HepG2 (cell line): Measurements from ENCODE around the gene BAIAP3. TPM values are rescaled to one million over a fixed set of nuclear protein-coding genes. Genes with fewer than 3 reads are reported as not detected.

Experiments
- ATAC-seq: fragments of 200-7000 bp; cut with Tn5 transposase; 3 replicates; pipeline ENCODE4 v1.9.1; 2020; ENCODE audit warnings: mild to moderate bottlenecking, moderate library complexity
- BruUV-seq: library from RNA; stranded (reverse); fragments of 400-500 nt; replicated peaks from 2 replicates; lab custom pipeline; 2021; lab: Mats Ljungman, UMichigan
- CTCF ChIA-PET: fragments of 300-600 bp; formaldehyde crosslinking; extraction: SDS; loops from one replicate; lab custom pipeline; 2021; ENCODE audit warnings: low total read pairs, inconsistent platforms, low intra/inter-chr PET ratio; lab: Yijun Ruan, JAX
- POLR2A ChIA-PET: fragments of 350-600 bp; sonication (Branson Sonifier 250); formaldehyde crosslinking; loops from one replicate; lab custom pipeline; 2020; ENCODE audit warnings: antibody characterized with exemption, inconsistent platforms; lab: Yijun Ruan, JAX
- DNase-seq: peaks from one replicate; pipeline ENCODE4 v3.0.0-alpha.2; 2015; ENCODE audit warnings: low spot score
- FAIRE-seq: peaks from 3 replicates; lab custom pipeline; 2011; peaks lifted over from hg19 to GRCh38; lab: Jason Lieb, UNC
- H2AFZ ChIP-seq: one replicate; pipeline ENCODE4 v1.6.1; 2011; ENCODE audit warnings: low read length, inconsistent platforms
- H3K27ac ChIP-seq: fragments of 300-600 bp; 3 replicates; pipeline ENCODE4 v1.8.0; 2011; ENCODE audit warnings: mixed run types, mild to moderate bottlenecking, mixed read lengths, low read length, inconsistent platforms; ENCODE audit not compliant: insufficient read depth; ENCODE audit errors: extremely low read length
- H3K27me3 ChIP-seq, 2 experiments: fragments of 200-600 bp in 1 of 2; 2 replicates in 1 of 2; 3 replicates in 1 of 2; pipeline versions ENCODE4 v1.6.0 to v1.8.0; 2011; ENCODE audit warnings: low read length in 2 of 2, mild to moderate bottlenecking in 2 of 2, moderate library complexity in 2 of 2, inconsistent platforms in 1 of 2; ENCODE audit not compliant: insufficient read depth in 2 of 2, control insufficient read depth in 1 of 2
- H3K36me3 ChIP-seq, 2 experiments: fragments of 200-600 bp in 1 of 2; replicated peaks in 1 of 2; 2 replicates in 1 of 2; 3 replicates in 1 of 2; pipeline versions ENCODE4 v1.5.1 to v1.8.0; 2011; ENCODE audit warnings: low read length in 2 of 2, inconsistent platforms in 1 of 2; ENCODE audit not compliant: insufficient read depth in 2 of 2, control insufficient read depth in 1 of 2
- H3K4me1 ChIP-seq: 2 replicates; pipeline ENCODE4 v1.5.1; 2012; ENCODE audit warnings: low read length, inconsistent platforms; ENCODE audit not compliant: insufficient read depth
- H3K4me2 ChIP-seq: 2 replicates; pipeline ENCODE4 v1.6.0; 2011; ENCODE audit warnings: low read depth, low read length, inconsistent platforms
- H3K4me3 ChIP-seq, 3 experiments: fragments of 200-600 bp in 1 of 3; sonication (generic), shearing (Covaris generic) in 1 of 3; replicated peaks in 1 of 3; 2 replicates each; pipeline ENCODE4 v1.5.1; 2011 to 2016; ENCODE audit warnings: low read length in 3 of 3, inconsistent platforms in 2 of 3, low read depth in 2 of 3, mild to moderate bottlenecking in 2 of 3, control low read depth in 1 of 3, mixed read lengths in 1 of 3; ENCODE audit not compliant: insufficient read depth in 1 of 3
- H3K79me2 ChIP-seq: one replicate; pipeline ENCODE4 v1.6.1; 2011; ENCODE audit warnings: low read length, inconsistent platforms; ENCODE audit not compliant: insufficient read depth
- H3K9ac ChIP-seq: 2 replicates; pipeline ENCODE4 v1.6.0; 2011; ENCODE audit warnings: mild to moderate bottlenecking, low read depth, low read length, inconsistent platforms; ENCODE audit not compliant: insufficient read depth
- H3K9me3 ChIP-seq: 2 replicates; pipeline ENCODE4 v1.5.1; 2012; ENCODE audit warnings: mild to moderate bottlenecking, low read length
- H4K20me1 ChIP-seq: 2 replicates; pipeline ENCODE4 v1.6.0; 2011; ENCODE audit warnings: inconsistent platforms, mild to moderate bottlenecking, low read length, moderate library complexity; ENCODE audit not compliant: insufficient read depth
- AGO2 ChIP-seq: fragments of 200-400 bp; formaldehyde crosslinking; optimal IDR thresholded peaks from 2 replicates; pipeline ENCODE3; 2017; ENCODE audit warnings: mild to moderate bottlenecking, low read depth, low read length, moderate library complexity
- RBFOX2 ChIP-seq: fragments of 200-400 bp; formaldehyde crosslinking; IDR thresholded peaks from 2 replicates; pipeline ENCODE4 v1.6.1; 2017; ENCODE audit warnings: low read depth, mild to moderate bottlenecking, low read length
- SNAPC5 ChIP-seq: sonication (generic); formaldehyde crosslinking; IDR thresholded peaks from 2 replicates; pipeline ENCODE4 v1.8.1; 2023; ENCODE audit warnings: mild to moderate bottlenecking, missing genetic modification reagents, borderline replicate concordance
- ZNF691 ChIP-seq: sonication (generic); formaldehyde crosslinking; IDR thresholded peaks from 2 replicates; pipeline ENCODE4 v1.4.0; 2020; ENCODE audit warnings: missing genetic modification reagents, low read depth, mild to moderate bottlenecking, borderline replicate concordance
- WGBS: methylation state at CpG from one replicate; pipeline ENCODE4 v1.1.6; 2017; ENCODE audit warnings: low lambda C conversion rate; 5-methylcytosine and 5-hydroxymethylcytosine counted together
- in situ Hi-C: cut with HindIII; loops from 2 replicates; pipeline ENCODE4 v1.10.0; 2017; ENCODE audit warnings: low pct_unique_long_range_greater_than_20kb; ENCODE audit not compliant: extremely low pct_ligation_motif_present
- intact Hi-C: fragments of 100-400 bp; cut with micrococcal nuclease; formaldehyde crosslinking; loops from one replicate; pipeline ENCODE4 v1.10.0; 2022; ENCODE audit not compliant: unreplicated experiment
- polyA plus RNA-seq, 8 experiments: library from polyadenylated mRNA; depleted of rRNA in 3 of 8; stranded (reverse) in 7 of 8; unstranded in 1 of 8; fragments of >200 nt; fragmentation: Illumina TruSeq in 4 of 8; extraction: Trizol in 4 of 8; gene quantifications; 2 replicates each; pipeline versions ENCODE4 v1.2.1 to v1.2.3, GENCODE V29; 2011 to 2016; ENCODE audit warnings: low read depth in 4 of 8, missing spikeins in 1 of 8, mixed read lengths in 1 of 8; ENCODE audit not compliant: insufficient read depth in 1 of 8
- total RNA-seq, 5 experiments: library from RNA; depleted of rRNA; stranded (reverse); fragments of >200 nt; fragmentation: Illumina TruSeq; extraction: Trizol; gene quantifications; 2 replicates each; pipeline ENCODE4 v1.2.3, GENCODE V29; 2016; ENCODE audit warnings: low read depth in 1 of 5

Gene BAIAP3
- total and polyA plus RNA-seq, 2 of the 13 experiments (the other 11 are each of a cell fraction or from before 2014, with no cell fraction given), result 3.2 to 5.7 TPM

- ATAC-seq (no peak), DNase-seq (no peak), FAIRE-seq (no peak)
- peak; percentile 58 for TF ChIP-seq RBFOX2
- TF ChIP-seq SNAPC5, result no peak
- no peak overlapping the region for H2AFZ ChIP-seq
- CTCF ChIA-PET, result no interaction called here
- peaks cover 59% of the 10 kb centered on the region for H3K79me2 ChIP-seq
- peaks cover 51% of the 10 kb centered on the region for H4K20me1 ChIP-seq
- intact Hi-C loops (no loop called here), in situ Hi-C loops (no loop called here)
- peaks cover 20% of the 10 kb centered on the region for H3K4me1 ChIP-seq
- no peaks in the 10 kb centered on the region; a peak in 2 of 5 replicates for H3K27me3 ChIP-seq
- WGBS, result 96% methylated on average over 37 of the region's 46 CpGs
- H3K4me2 ChIP-seq, result no peak overlapping the region
- H3K4me3 ChIP-seq, result no peak overlapping the region
- H3K36me3 ChIP-seq, result peaks cover 49 to 82% of the 10 kb centered on the region in 2 experiments; a peak in 4 of 5 replicates
- no peak overlapping the region for H3K27ac ChIP-seq
- POLR2A ChIA-PET, result interaction anchor here (0.9 kb wide), 1 partner anchor 11 kb away, joined by 3 read pairs; no protein-coding TSS in a partner anchor
- H3K9me3 ChIP-seq, result no peaks in the 10 kb centered on the region
- H3K9ac ChIP-seq, result no peak overlapping the region
- no TSS peak for BruUV-seq
These were observed 18.1 kb upstream of the BAIAP3 start for GRCh38 chr16:1315081-1316032.

- DNase-seq, result no peak
These were observed 17.4 kb upstream of the BAIAP3 start for GRCh38 chr16:1316033-1316405.

More at GRCh38 chr16:1316033-1316405, 17.4 kb upstream of the BAIAP3 start:
- no peaks in the 10 kb centered on the region; a peak in 1 of 5 replicates for H3K27me3 ChIP-seq
- POLR2A ChIA-PET, result interaction anchor here (0.9 kb wide), 1 partner anchor 10 kb away, joined by 3 read pairs; no protein-coding TSS in a partner anchor
- TF ChIP-seq ZNF691 (CRISPR knock-in tag) (no peak), AGO2 (peak; percentile 47)
- CTCF ChIA-PET, result no interaction called here
- no TSS peak for BruUV-seq
- peaks cover 52% of the 10 kb centered on the region for H3K79me2 ChIP-seq
- peaks cover 20% of the 10 kb centered on the region for H3K4me1 ChIP-seq
- no peak overlapping the region for H3K9ac ChIP-seq
- no peaks in the 10 kb centered on the region for H3K9me3 ChIP-seq
- WGBS, result 93% methylated on average over 10 of the region's 14 CpGs
- intact Hi-C loops, result no loop called here
- H2AFZ ChIP-seq, result no peak overlapping the region
- H3K4me3 ChIP-seq, result no peak overlapping the region
- H4K20me1 ChIP-seq, result peaks cover 44% of the 10 kb centered on the region
- H3K27ac ChIP-seq, result no peak overlapping the region
- in situ Hi-C loops, result no loop called here
- peaks cover 55 to 88% of the 10 kb centered on the region in 2 experiments; a peak in 4 of 5 replicates for H3K36me3 ChIP-seq
- H3K4me2 ChIP-seq, result no peak overlapping the region
- no peak for FAIRE-seq
- ATAC-seq, result no peak
